ENCODE data around the gene FAM120B. TPM values are rescaled to one million over a fixed set of nuclear protein-coding genes. Genes with fewer than 3 reads are reported as not detected.

FAM120B gene
- total and polyA plus RNA-seq, 2 donors (not counting 1 experiment from before 2014, with no cell fraction given): 14.4 to 19.3 TPM

DNA sequence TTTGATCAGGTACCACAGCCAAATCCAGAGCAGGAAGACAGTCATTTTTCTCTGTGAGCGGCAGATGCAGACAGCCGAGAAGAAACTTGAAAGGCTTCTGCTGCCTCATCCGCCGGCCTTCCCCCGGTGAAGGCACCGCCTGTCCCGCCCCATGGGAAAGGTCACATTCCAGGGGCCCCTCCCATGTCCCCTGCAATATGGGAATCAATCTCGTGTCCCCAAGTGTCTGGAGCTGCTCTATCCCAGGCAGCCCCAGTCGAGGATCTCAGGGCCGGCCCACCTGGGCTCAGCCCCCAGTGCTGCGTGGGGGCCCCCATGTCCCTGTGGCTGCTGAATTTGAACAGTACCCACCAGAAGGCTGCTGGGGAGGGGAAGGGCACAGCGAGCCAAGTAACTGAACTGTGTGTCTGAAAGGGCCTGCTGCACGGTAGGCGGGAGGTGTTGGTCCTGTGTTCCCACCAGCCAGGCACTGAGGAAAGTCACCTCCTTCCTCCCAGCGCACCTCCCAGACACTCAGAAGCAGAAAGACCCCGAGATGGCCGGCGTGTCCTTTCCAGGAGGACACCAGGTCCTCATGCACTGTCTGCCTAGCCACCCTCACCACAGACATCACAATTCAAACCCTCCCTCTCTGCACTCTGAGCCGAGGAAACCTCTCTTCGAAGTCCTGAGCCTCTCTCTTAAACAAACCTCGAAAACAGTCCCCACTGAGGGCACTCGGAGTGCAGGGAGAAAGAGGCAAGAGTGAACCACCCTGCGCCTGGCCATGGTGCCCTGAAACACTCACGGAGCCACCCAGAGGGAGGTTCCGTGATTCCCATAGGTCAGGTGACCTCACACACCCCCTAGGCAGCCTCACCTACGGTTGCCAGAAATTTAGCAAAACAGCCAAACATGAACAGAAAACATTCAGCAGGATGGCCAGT lies 147.3 kb downstream of the FAM120B start:
- Histone ChIP-seq H3K4me1 (ENCODE audit: control insufficient read depth, extremely low read depth, insufficient read depth, low read length) (no peaks in the 10 kb centered on the region), H4K20me1 (ENCODE audit: control insufficient read depth, extremely low read depth, insufficient read depth, low read length) (no peaks in the 10 kb centered on the region), H3K9ac (ENCODE audit: insufficient read depth, low read length) (no peak overlapping the region), H3K27me3 (ENCODE audit: control insufficient read depth, insufficient read depth, low read length) (no peaks in the 10 kb centered on the region), H3K4me3 (replicated peaks in 1 of 4; ENCODE audit: control extremely low read depth in 1 of 4, insufficient read depth in 1 of 4, low read depth in 3 of 4, low read length in 4 of 4) (no peak overlapping the region), H3K79me2 (ENCODE audit: control insufficient read depth, insufficient read depth, low read length) (no peaks in the 10 kb centered on the region), H3K36me3 (ENCODE audit: control insufficient read depth, insufficient read depth, low read length) (no peaks in the 10 kb centered on the region), H2AFZ (ENCODE audit: low read length) (no peak overlapping the region), H3K27ac (ENCODE audit: insufficient read depth, low read length) (no peak overlapping the region), H3K9me3 (ENCODE audit: control insufficient read depth, insufficient read depth, low read depth, low read length) (no peaks in the 10 kb centered on the region), H3K4me2 (ENCODE audit: extremely low read depth, insufficient read depth, low read length) (no peak overlapping the region)
- DNase-seq (ENCODE audit: low read depth in 2 of 2): no peak
- TF ChIP-seq CTCF (conservative IDR thresholded peaks at IDR 0.05 in 1 of 2, IDR thresholded peaks at IDR 0.05 in 1 of 2; ENCODE audit: low read depth in 1 of 2, low read length in 2 of 2): no peak
- TF ChIP-seq EZH2 (IDR thresholded peaks at IDR 0.05; ENCODE audit: low read length, missing control alignments): no peak

DNA sequence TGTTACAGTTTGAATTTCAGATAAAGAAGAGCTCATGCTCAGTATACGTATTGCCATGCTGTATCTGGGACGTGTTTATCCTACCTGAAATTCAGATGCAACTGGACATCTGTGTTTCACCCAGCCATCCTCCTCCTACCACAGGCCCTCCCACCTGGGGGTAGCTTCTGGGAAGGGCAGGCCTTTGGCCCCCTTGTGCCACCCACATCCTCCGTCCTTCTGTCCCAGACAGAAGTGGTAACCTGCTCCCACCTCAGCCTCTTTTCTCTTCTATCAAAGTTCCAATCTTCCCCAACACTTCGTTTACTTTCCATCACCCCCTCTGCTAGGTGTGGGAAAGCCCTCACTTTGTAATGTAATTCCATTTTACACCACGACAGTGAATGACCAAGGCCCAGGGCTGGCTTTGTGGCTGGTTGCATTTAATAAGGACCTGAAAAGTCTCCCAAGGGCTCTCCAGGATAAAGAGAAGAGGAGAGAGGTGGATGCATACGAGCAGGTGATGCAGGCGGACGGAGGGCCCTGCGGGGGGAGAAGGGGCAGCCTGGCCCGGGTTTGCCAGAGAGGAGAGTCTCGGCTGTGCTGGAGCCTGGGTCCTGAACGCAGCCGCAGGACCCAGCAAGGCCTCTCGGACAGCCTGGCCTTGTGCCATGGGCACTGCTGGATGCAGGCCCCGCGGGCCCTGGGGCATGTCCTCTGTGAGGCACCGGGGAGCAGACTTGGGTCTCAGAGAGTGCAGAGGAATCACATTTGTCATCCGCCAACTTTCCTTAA lies 148.1 kb downstream of the FAM120B start:
- no peaks in the 10 kb centered on the region for H3K27me3 ChIP-seq (ENCODE audit: control insufficient read depth, insufficient read depth, low read length)
- TF ChIP-seq CTCF (conservative IDR thresholded peaks at IDR 0.05 in 1 of 2, IDR thresholded peaks at IDR 0.05 in 1 of 2; ENCODE audit: low read depth in 1 of 2, low read length in 2 of 2) (no peak), EZH2 (IDR thresholded peaks at IDR 0.05; ENCODE audit: low read length, missing control alignments) (no peak)
- DNase-seq (ENCODE audit: low read depth in 2 of 2): no peak
- no peaks in the 10 kb centered on the region for H3K4me1 ChIP-seq (ENCODE audit: control insufficient read depth, extremely low read depth, insufficient read depth, low read length)
- H3K27ac ChIP-seq (ENCODE audit: insufficient read depth, low read length): no peak overlapping the region
- no peak overlapping the region for H2AFZ ChIP-seq (ENCODE audit: low read length)
- H3K9me3 ChIP-seq (ENCODE audit: control insufficient read depth, insufficient read depth, low read depth, low read length): no peaks in the 10 kb centered on the region
- H3K36me3 ChIP-seq (ENCODE audit: control insufficient read depth, insufficient read depth, low read length): no peaks in the 10 kb centered on the region
- H3K79me2 ChIP-seq (ENCODE audit: control insufficient read depth, insufficient read depth, low read length): no peaks in the 10 kb centered on the region
- no peak overlapping the region for H3K9ac ChIP-seq (ENCODE audit: insufficient read depth, low read length)
- H3K4me2 ChIP-seq (ENCODE audit: extremely low read depth, insufficient read depth, low read length): no peak overlapping the region
- H4K20me1 ChIP-seq (ENCODE audit: control insufficient read depth, extremely low read depth, insufficient read depth, low read length): no peaks in the 10 kb centered on the region
- H3K4me3 ChIP-seq (replicated peaks in 1 of 4; ENCODE audit: control extremely low read depth in 1 of 4, insufficient read depth in 1 of 4, low read depth in 3 of 4, low read length in 4 of 4): no peak overlapping the region

DNA sequence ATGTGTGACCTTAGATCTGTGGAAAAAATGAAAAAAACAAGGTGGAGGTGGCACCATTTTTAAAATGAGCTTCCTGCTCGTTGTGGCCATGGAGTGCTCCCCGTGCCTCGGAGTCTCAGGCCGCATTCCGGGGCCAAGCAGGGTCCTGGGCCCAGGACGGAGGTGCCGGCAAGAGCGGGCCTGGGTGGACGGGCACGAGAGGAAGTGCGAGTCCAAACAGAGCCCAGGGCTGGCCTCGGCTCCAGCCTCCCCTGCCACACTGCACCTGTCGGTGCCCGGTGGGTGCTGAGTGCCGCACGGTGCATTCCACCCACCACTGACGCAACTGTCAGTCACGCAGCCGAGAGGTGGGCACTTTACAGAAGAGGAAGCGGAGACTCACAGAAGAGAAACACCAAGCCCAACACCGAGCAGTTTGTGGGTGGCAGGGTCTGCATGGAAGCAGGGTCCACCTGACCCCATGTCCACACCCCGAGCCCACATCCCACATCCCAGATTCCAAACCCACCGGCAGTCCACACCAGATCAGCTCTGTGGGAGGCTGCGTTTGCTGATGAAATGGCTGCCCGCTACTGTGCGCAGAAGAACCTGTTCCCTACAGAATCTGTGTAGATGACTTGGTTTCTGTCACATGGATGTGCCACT lies 148.9 kb downstream of the FAM120B start:
- H3K27me3 ChIP-seq (ENCODE audit: control insufficient read depth, insufficient read depth, low read length): no peaks in the 10 kb centered on the region

More for the DNA sequence above, 148.9 kb downstream of the FAM120B start:
- Histone ChIP-seq H4K20me1 (ENCODE audit: control insufficient read depth, extremely low read depth, insufficient read depth, low read length) (no peaks in the 10 kb centered on the region), H3K4me1 (ENCODE audit: control insufficient read depth, extremely low read depth, insufficient read depth, low read length) (no peaks in the 10 kb centered on the region), H3K27ac (ENCODE audit: insufficient read depth, low read length) (no peak overlapping the region), H3K79me2 (ENCODE audit: control insufficient read depth, insufficient read depth, low read length) (no peaks in the 10 kb centered on the region), H3K9me3 (ENCODE audit: control insufficient read depth, insufficient read depth, low read depth, low read length) (no peaks in the 10 kb centered on the region), H3K36me3 (ENCODE audit: control insufficient read depth, insufficient read depth, low read length) (no peaks in the 10 kb centered on the region), H2AFZ (ENCODE audit: low read length) (no peak overlapping the region), H3K4me2 (ENCODE audit: extremely low read depth, insufficient read depth, low read length) (no peak overlapping the region), H3K4me3 (replicated peaks in 1 of 4; ENCODE audit: control extremely low read depth in 1 of 4, insufficient read depth in 1 of 4, low read depth in 3 of 4, low read length in 4 of 4) (no peak overlapping the region), H3K9ac (ENCODE audit: insufficient read depth, low read length) (no peak overlapping the region)
- TF ChIP-seq CTCF (conservative IDR thresholded peaks at IDR 0.05 in 1 of 2, IDR thresholded peaks at IDR 0.05 in 1 of 2; ENCODE audit: low read depth in 1 of 2, low read length in 2 of 2): no peak
- no peak for TF ChIP-seq EZH2 (IDR thresholded peaks at IDR 0.05; ENCODE audit: low read length, missing control alignments)
- DNase-seq (ENCODE audit: low read depth in 2 of 2): no peak
